Measurements from ENCODE around the gene CIAO2A. TPM values are rescaled to one million over a fixed set of nuclear protein-coding genes. Genes with fewer than 3 reads are reported as not detected.
"Not testable (repeated sequence)": the region's sequence is repeated elsewhere in the genome, so short reads cannot be mapped to it uniquely, and the experiment has no call there.

The CIAO2A gene
- polyA plus RNA-seq, 1 donor (not counting 4 experiments of a cell fraction or from before 2014, with no cell fraction given) = 111 TPM

DNA sequence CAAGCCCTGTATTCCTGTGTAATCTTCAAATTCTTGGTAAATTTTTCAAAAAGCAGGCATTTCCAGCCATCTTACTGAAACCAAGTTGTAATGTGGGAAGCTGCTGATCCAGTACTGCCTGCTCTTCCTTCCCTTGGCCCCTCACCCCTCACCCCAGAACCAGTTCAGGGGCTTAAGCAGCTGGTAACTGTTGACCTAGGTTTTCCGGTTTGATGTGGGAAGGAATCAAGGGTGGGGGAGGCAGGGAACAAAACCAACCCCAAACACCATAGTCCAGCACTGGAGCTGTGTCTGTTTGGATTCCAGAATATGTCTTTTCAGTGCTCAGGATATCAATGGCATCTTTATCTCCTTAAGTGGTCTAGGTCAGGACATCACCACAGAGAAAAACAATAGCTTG lies 28.8 kb upstream of the CIAO2A start:
- no peaks in the 10 kb centered on the region for H4K20me1 ChIP-seq (ENCODE audit: control insufficient read depth, extremely low read depth, insufficient read depth, low read length)
- TF ChIP-seq, protein P1, sequence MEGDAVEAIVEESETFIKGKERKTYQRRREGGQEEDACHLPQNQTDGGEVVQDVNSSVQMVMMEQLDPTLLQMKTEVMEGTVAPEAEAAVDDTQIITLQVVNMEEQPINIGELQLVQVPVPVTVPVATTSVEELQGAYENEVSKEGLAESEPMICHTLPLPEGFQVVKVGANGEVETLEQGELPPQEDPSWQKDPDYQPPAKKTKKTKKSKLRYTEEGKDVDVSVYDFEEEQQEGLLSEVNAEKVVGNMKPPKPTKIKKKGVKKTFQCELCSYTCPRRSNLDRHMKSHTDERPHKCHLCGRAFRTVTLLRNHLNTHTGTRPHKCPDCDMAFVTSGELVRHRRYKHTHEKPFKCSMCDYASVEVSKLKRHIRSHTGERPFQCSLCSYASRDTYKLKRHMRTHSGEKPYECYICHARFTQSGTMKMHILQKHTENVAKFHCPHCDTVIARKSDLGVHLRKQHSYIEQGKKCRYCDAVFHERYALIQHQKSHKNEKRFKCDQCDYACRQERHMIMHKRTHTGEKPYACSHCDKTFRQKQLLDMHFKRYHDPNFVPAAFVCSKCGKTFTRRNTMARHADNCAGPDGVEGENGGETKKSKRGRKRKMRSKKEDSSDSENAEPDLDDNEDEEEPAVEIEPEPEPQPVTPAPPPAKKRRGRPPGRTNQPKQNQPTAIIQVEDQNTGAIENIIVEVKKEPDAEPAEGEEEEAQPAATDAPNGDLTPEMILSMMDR (optimal IDR thresholded peaks at IDR 0.05 in 1 of 3, IDR thresholded peaks at IDR 0.05 in 1 of 3, conservative IDR thresholded peaks at IDR 0.05 in 1 of 3; ENCODE audit: extremely low read depth in 1 of 3, insufficient read depth in 2 of 3, low read length in 3 of 3) = no peak
- TF ChIP-seq EZH2 (IDR thresholded peaks at IDR 0.05; ENCODE audit: low read length) = no peak
- no peak overlapping the region for H3K9ac ChIP-seq (ENCODE audit: control insufficient read depth, extremely low read depth, insufficient read depth, low read length)
- no peaks in the 10 kb centered on the region for H3K9me3 ChIP-seq (ENCODE audit: control insufficient read depth, low read depth, low read length)
- no peaks in the 10 kb centered on the region for H3K9me1 ChIP-seq (ENCODE audit: control insufficient read depth, extremely low read depth, insufficient read depth, low read length)
- no peak overlapping the region for H2AFZ ChIP-seq (ENCODE audit: control insufficient read depth, low read length)
- dilution Hi-C loops (cut with MboI; ENCODE audit: extremely low pct_ligation_motif_present, low sequenced_read_pairs) = no loop called here
- no peak overlapping the region for H3K4me2 ChIP-seq (ENCODE audit: control insufficient read depth, extremely low read depth, insufficient read depth, low read depth, low read length)
- H3K79me2 ChIP-seq (ENCODE audit: control insufficient read depth, insufficient read depth, low read length) = no peaks in the 10 kb centered on the region
- no peaks in the 10 kb centered on the region for H3K27me3 ChIP-seq (ENCODE audit: control insufficient read depth, extremely low read depth, insufficient read depth, low read length)
- H3K27ac ChIP-seq (ENCODE audit: control insufficient read depth, insufficient read depth, low read length) = no peak overlapping the region
- DNase-seq (ENCODE audit: low read depth, low spot score) (no peak), FAIRE-seq (no peak)
- peaks cover 20 to 29% of the 10 kb centered on the region in 2 experiments for H3K36me3 ChIP-seq (ENCODE audit: control insufficient read depth in 2 of 2, extremely low read depth in 1 of 2, insufficient read depth in 2 of 2, low read length in 2 of 2)
- H3K4me1 ChIP-seq (ENCODE audit: control insufficient read depth, extremely low read depth, insufficient read depth, low read length) = no peaks in the 10 kb centered on the region
- H3K4me3 ChIP-seq (ENCODE audit: control insufficient read depth in 2 of 3, extremely low read depth in 1 of 3, insufficient read depth in 2 of 3, low read depth in 1 of 3, low read length in 3 of 3) = no peak overlapping the region

DNA sequence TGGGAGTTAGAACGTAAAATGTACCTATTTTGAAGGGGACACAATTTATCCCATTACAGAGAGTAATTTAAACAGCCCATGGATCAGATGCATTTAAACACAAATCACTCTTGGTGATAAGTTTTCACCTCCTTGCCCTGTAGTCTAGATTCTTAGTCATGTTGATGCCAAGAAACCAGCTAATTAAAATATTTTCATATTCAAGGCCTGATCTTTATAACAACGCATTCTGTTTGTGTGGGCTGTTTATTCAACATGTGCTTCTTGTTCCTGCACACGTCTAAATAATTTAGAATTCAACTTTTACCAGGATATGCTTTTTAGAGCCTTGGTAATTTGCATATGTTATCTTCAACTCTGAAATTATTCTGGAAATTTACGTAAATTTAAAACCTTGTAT lies 28.0 kb upstream of the CIAO2A start:
- FAIRE-seq (no peak), DNase-seq (ENCODE audit: low read depth, low spot score) (no peak)
- Histone ChIP-seq H3K27me3 (ENCODE audit: control insufficient read depth, extremely low read depth, insufficient read depth, low read length) (no peaks in the 10 kb centered on the region), H3K36me3 (ENCODE audit: control insufficient read depth in 2 of 2, extremely low read depth in 1 of 2, insufficient read depth in 2 of 2, low read length in 2 of 2) (peaks cover 16 to 28% of the 10 kb centered on the region in 2 experiments), H3K9me3 (ENCODE audit: control insufficient read depth, low read depth, low read length) (no peaks in the 10 kb centered on the region), H3K27ac (ENCODE audit: control insufficient read depth, insufficient read depth, low read length) (no peak overlapping the region), H2AFZ (ENCODE audit: control insufficient read depth, low read length) (no peak overlapping the region), H3K4me2 (ENCODE audit: control insufficient read depth, extremely low read depth, insufficient read depth, low read depth, low read length) (no peak overlapping the region), H3K9me1 (ENCODE audit: control insufficient read depth, extremely low read depth, insufficient read depth, low read length) (no peaks in the 10 kb centered on the region), H3K79me2 (ENCODE audit: control insufficient read depth, insufficient read depth, low read length) (no peaks in the 10 kb centered on the region), H3K4me3 (ENCODE audit: control insufficient read depth in 2 of 3, extremely low read depth in 1 of 3, insufficient read depth in 2 of 3, low read depth in 1 of 3, low read length in 3 of 3) (no peak overlapping the region), H3K9ac (ENCODE audit: control insufficient read depth, extremely low read depth, insufficient read depth, low read length) (no peak overlapping the region), H3K4me1 (ENCODE audit: control insufficient read depth, extremely low read depth, insufficient read depth, low read length) (no peaks in the 10 kb centered on the region), H4K20me1 (ENCODE audit: control insufficient read depth, extremely low read depth, insufficient read depth, low read length) (no peaks in the 10 kb centered on the region)
- TF ChIP-seq, protein P1 (optimal IDR thresholded peaks at IDR 0.05 in 1 of 3, IDR thresholded peaks at IDR 0.05 in 1 of 3, conservative IDR thresholded peaks at IDR 0.05 in 1 of 3; ENCODE audit: extremely low read depth in 1 of 3, insufficient read depth in 2 of 3, low read length in 3 of 3) = no peak
- no peak for TF ChIP-seq EZH2 (IDR thresholded peaks at IDR 0.05; ENCODE audit: low read length)
- dilution Hi-C loops (cut with MboI; ENCODE audit: extremely low pct_ligation_motif_present, low sequenced_read_pairs) = no loop called here

DNA sequence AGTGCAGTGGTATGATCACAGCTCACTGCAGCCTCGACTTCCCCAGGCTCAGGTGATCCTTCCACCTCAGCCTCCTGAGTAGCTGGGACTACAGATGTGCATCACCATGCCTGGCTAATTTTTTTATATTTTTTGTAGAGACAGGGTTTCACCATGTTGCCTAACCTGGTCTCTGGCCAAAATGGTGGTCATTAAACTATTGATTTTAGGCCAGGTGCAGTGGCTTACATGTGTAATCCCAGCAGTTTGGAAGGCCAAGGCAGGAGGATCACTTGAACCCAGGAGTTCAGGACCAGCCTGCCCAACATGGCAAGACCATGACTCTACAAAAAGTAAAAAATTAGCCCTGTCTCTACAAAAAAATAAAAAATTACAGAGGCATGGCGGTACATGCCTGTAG lies 26.7 kb upstream of the CIAO2A start:
- H3K4me1 ChIP-seq (ENCODE audit: control insufficient read depth, extremely low read depth, insufficient read depth, low read length); dilution Hi-C loops (cut with MboI; ENCODE audit: extremely low pct_ligation_motif_present, low sequenced_read_pairs); H4K20me1 ChIP-seq (ENCODE audit: control insufficient read depth, extremely low read depth, insufficient read depth, low read length); H3K27ac ChIP-seq (ENCODE audit: control insufficient read depth, insufficient read depth, low read length); H2AFZ ChIP-seq (ENCODE audit: control insufficient read depth, low read length); DNase-seq (ENCODE audit: low read depth, low spot score); H3K27me3 ChIP-seq (ENCODE audit: control insufficient read depth, extremely low read depth, insufficient read depth, low read length); FAIRE-seq; H3K9ac ChIP-seq (ENCODE audit: control insufficient read depth, extremely low read depth, insufficient read depth, low read length); H3K4me3 ChIP-seq (ENCODE audit: control insufficient read depth in 2 of 3, extremely low read depth in 1 of 3, insufficient read depth in 2 of 3, low read depth in 1 of 3, low read length in 3 of 3); H3K4me2 ChIP-seq (ENCODE audit: control insufficient read depth, extremely low read depth, insufficient read depth, low read depth, low read length); H3K9me3 ChIP-seq (ENCODE audit: control insufficient read depth, low read depth, low read length); H3K9me1 ChIP-seq (ENCODE audit: control insufficient read depth, extremely low read depth, insufficient read depth, low read length); H3K79me2 ChIP-seq (ENCODE audit: control insufficient read depth, insufficient read depth, low read length): not testable (repeated sequence)
- H3K36me3 ChIP-seq (ENCODE audit: control insufficient read depth in 2 of 2, extremely low read depth in 1 of 2, insufficient read depth in 2 of 2, low read length in 2 of 2) = peaks cover 19 to 27% of the 10 kb centered on the region in 2 experiments

All from keratinocyte (primary cell).